Endodermal cell (in vitro differentiated cells): ENCODE data around the gene TCF12. TPM values are rescaled to one million over a fixed set of nuclear protein-coding genes. Genes with fewer than 3 reads are reported as not detected.
"Not testable (repeated sequence)": the region's sequence is repeated elsewhere in the genome, so short reads cannot be mapped to it uniquely, and the experiment has no call there.

Experiments
- DNase-seq: peaks from one replicate; pipeline ENCODE4 v3.0.0-alpha.2; 2017
- H3K27ac ChIP-seq: 2 replicates; pipeline ENCODE4 v1.5.1; 2013; ENCODE audit warnings: mild to moderate bottlenecking, low read depth, low read length, moderate library complexity
- H3K27me3 ChIP-seq: 2 replicates; pipeline ENCODE4 v1.6.1; 2013; ENCODE audit warnings: mild to moderate bottlenecking, low read length, moderate library complexity; ENCODE audit not compliant: insufficient read depth, control insufficient read depth, poor library complexity, severe bottlenecking
- H3K36me3 ChIP-seq: 2 replicates; pipeline ENCODE4 v1.7.0; 2013; ENCODE audit warnings: mild to moderate bottlenecking, low read length, moderate library complexity; ENCODE audit not compliant: control insufficient read depth, insufficient read depth
- H3K4me1 ChIP-seq: one replicate; pipeline ENCODE4 v1.7.0; 2013; ENCODE audit warnings: low read length; ENCODE audit not compliant: control insufficient read depth, insufficient read depth
- H3K4me3 ChIP-seq: 2 replicates; pipeline ENCODE4 v1.5.1; 2013; ENCODE audit warnings: mild to moderate bottlenecking, low read length, moderate library complexity
- H3K9ac ChIP-seq: 2 replicates; pipeline ENCODE4 v1.6.1; 2013; ENCODE audit warnings: mild to moderate bottlenecking, low read length, moderate library complexity; ENCODE audit not compliant: poor library complexity, severe bottlenecking; ENCODE audit errors: extremely low read depth
- H3K9me3 ChIP-seq: 2 replicates; pipeline ENCODE4 v1.6.1; 2013; ENCODE audit warnings: mild to moderate bottlenecking, low read length, moderate library complexity; ENCODE audit not compliant: control insufficient read depth
- H3K27ac Mint-ChIP-seq: 2 replicates; pipeline ENCODE4 v1.8.0; 2020; ENCODE audit warnings: mixed read lengths
- H3K27me3 Mint-ChIP-seq: 2 replicates; pipeline ENCODE4 v1.8.0; 2021; ENCODE audit warnings: mild to moderate bottlenecking, mixed read lengths; ENCODE audit not compliant: insufficient read depth
- H3K36me3 Mint-ChIP-seq: 2 replicates; pipeline ENCODE4 v1.8.0; 2020; ENCODE audit warnings: low read depth, mixed read lengths
- H3K4me1 Mint-ChIP-seq: 2 replicates; pipeline ENCODE4 v1.8.0; 2020; ENCODE audit warnings: mixed read lengths
- H3K4me3 Mint-ChIP-seq: 2 replicates; pipeline ENCODE4 v1.8.0; 2020; ENCODE audit warnings: mild to moderate bottlenecking, moderate library complexity, mixed read lengths
- H3K9me3 Mint-ChIP-seq: 2 replicates; pipeline ENCODE4 v1.8.0; 2020; ENCODE audit warnings: mild to moderate bottlenecking, mixed read lengths
- WGBS, 2 experiments: methylation state at CpG; one replicate each; pipeline versions ENCODE4 v1.1.5 to v1.1.7; 2013; ENCODE audit warnings: missing lambda C conversion rate in 2 of 2, mixed read lengths in 1 of 2; ENCODE audit not compliant: insufficient coverage in 1 of 2, insufficient read length in 1 of 2; 5-methylcytosine and 5-hydroxymethylcytosine counted together
- total RNA-seq, 2 donors: library from RNA; stranded (reverse); fragmentation: NEBNext Ultra II Directional in 1 of 2; extraction: Animal tissue kit (Norgen Biotek cat#: 25700) in 1 of 2; gene quantifications; 2 replicates in 1 of 2; 3 replicates in 1 of 2; pipeline ENCODE4 v1.2.1, GENCODE V29; 2021
- TF ChIP-seq, protein P1 (sequence below): fragments of 200-600 bp; sonication (generic); conservative IDR thresholded peaks from 2 replicates; pipeline ENCODE4 v1.5.0; 2021; ENCODE audit warnings: antibody characterized with exemption, mild to moderate bottlenecking

TCF12 gene
- total RNA-seq, 2 donors from 2014 or later, result 103 to 121 TPM

DNA sequence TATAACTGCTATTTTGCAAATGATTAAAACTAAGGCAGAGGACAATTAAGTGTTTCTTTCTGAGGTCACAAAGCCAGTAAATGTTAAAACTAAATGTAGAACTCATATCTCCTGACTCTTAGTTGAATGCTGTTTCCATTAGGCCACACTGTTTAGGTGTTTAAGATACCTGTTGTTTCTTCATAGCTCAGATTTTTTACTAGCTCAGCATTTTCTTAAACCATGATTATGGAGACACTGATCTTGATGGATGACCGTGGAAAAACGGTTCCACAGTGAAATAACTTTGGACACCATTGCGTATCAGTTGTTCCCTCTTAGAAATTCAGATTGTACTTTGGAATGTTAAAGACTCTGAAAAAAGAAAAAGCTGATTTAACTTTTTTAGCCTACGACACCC lies 177.5 kb downstream of the TCF12 start:
- H3K9ac ChIP-seq, result no peak overlapping the region
- no peaks in the 10 kb centered on the region for H3K27me3 ChIP-seq
- H3K9me3 ChIP-seq, result no peaks in the 10 kb centered on the region
- no peak overlapping the region for H3K4me3 ChIP-seq
- H3K9me3 Mint-ChIP-seq, result no peaks in the 10 kb centered on the region
- no peak overlapping the region for H3K27ac Mint-ChIP-seq
- no peak overlapping the region for H3K27ac ChIP-seq
- no peaks in the 10 kb centered on the region for H3K4me1 Mint-ChIP-seq
- peaks cover 8% of the 10 kb centered on the region for H3K36me3 Mint-ChIP-seq
- DNase-seq, result no peak
- peaks cover 35% of the 10 kb centered on the region for H3K36me3 ChIP-seq
- H3K27me3 Mint-ChIP-seq, result no peaks in the 10 kb centered on the region
- H3K4me3 Mint-ChIP-seq, result no peak overlapping the region
- TF ChIP-seq, protein P1, sequence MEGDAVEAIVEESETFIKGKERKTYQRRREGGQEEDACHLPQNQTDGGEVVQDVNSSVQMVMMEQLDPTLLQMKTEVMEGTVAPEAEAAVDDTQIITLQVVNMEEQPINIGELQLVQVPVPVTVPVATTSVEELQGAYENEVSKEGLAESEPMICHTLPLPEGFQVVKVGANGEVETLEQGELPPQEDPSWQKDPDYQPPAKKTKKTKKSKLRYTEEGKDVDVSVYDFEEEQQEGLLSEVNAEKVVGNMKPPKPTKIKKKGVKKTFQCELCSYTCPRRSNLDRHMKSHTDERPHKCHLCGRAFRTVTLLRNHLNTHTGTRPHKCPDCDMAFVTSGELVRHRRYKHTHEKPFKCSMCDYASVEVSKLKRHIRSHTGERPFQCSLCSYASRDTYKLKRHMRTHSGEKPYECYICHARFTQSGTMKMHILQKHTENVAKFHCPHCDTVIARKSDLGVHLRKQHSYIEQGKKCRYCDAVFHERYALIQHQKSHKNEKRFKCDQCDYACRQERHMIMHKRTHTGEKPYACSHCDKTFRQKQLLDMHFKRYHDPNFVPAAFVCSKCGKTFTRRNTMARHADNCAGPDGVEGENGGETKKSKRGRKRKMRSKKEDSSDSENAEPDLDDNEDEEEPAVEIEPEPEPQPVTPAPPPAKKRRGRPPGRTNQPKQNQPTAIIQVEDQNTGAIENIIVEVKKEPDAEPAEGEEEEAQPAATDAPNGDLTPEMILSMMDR, result no peak
- no peaks in the 10 kb centered on the region for H3K4me1 ChIP-seq
- WGBS, 2 experiments, result 91 to 98% methylated on average over 3 to 4 of the region's 4 CpGs

DNA sequence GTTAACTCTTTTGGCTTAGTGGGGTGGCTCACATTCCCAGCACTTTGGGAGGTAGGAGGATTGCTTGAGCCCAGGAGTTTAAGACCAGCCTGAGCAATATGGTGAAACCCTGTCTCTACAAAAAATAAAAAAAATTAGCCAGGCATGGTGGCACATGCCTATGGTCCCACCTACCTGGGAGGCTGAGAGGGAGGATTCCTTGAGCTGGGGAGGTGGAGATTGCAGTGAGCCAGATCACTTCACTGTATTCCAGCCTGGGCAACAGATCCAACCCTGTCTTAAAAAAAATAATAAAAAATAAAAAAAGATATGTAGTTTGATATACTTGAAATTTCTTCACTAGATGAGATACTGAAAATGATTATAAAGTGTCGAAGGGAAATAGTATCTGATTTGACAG lies 178.8 kb downstream of the TCF12 start:
- no peaks in the 10 kb centered on the region for H3K4me1 Mint-ChIP-seq
- H3K9me3 Mint-ChIP-seq, result no peaks in the 10 kb centered on the region
- WGBS, 2 experiments, result 100% methylated on average over 1 of the region's 1 CpG; no CpG with 5 or more reads in 1 of the 2 experiments
- H3K27ac Mint-ChIP-seq, result no peak overlapping the region
- Histone ChIP-seq H3K4me3 (no peak overlapping the region), H3K9me3 (no peaks in the 10 kb centered on the region), H3K36me3 (peaks cover 29% of the 10 kb centered on the region), H3K27me3 (no peaks in the 10 kb centered on the region), H3K27ac (no peak overlapping the region), H3K4me1 (no peaks in the 10 kb centered on the region), H3K9ac (no peak overlapping the region)
- DNase-seq, result no peak
- H3K4me3 Mint-ChIP-seq, result no peak overlapping the region
- TF ChIP-seq, protein P1, result no peak
- H3K27me3 Mint-ChIP-seq, result no peaks in the 10 kb centered on the region
- H3K36me3 Mint-ChIP-seq, result peaks cover 9% of the 10 kb centered on the region

DNA sequence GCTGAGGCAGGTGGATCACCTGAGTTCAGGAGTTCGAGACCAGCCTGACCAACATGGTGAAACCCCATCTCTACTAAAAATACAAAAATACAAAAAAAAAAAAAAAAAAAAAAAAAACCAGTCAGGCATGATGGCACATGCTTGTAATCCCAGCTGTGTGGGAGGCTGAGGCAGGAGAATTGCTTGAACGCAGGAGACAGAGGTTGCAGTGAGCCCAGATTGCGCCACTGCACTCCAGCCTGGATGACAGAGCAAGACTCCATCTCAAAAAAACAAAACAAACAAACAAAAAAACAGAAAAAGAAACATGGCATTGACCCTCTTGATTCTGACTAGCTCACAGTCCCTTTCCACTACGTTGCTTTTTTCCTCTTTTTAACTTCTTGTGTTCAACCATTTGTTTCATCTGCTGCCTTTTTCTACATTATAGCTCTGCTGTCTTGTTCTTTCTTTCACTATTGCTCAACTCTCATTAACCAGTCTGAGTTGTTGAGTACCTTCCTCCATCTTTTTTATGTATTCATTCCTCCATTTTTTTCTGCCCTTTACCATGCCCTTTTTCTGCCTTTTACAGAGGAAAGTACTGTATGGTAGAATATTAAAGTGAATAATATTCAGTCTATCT lies 179.6 kb downstream of the TCF12 start:
- H3K4me1 Mint-ChIP-seq, H3K36me3 Mint-ChIP-seq, H3K9me3 ChIP-seq, H3K27me3 Mint-ChIP-seq, H3K27me3 ChIP-seq, H3K4me1 ChIP-seq, H3K9me3 Mint-ChIP-seq, H3K27ac ChIP-seq, H3K9ac ChIP-seq, H3K4me3 ChIP-seq, DNase-seq, H3K4me3 Mint-ChIP-seq: not testable (repeated sequence)
- H3K27ac Mint-ChIP-seq, result peak overlapping the region; percentile 12
- H3K36me3 ChIP-seq, result peaks cover 22% of the 10 kb centered on the region
- WGBS, 2 experiments, result 90 to 92% methylated on average over 3 to 4 of the region's 4 CpGs

DNA sequence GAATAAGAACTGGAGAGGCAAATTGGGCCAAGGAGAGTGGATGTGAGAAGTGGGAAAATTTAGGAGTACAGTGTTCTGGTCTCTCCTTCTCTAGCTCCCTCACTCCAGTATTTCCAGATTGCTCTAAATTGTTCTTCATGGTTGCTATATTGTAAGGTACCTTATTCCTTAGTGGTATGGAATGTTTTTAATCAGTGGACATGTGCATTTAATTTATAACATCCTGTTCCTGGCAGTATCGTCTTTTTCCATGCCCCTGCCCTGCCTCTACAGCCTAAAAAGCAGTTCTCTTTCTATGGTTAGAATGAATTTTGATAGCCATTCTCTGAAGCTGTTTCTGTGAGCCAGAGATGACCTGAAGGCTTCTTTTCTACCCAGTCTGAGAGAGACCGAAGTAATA lies 180.5 kb downstream of the TCF12 start:
- peaks cover 15% of the 10 kb centered on the region for H3K36me3 ChIP-seq
- Mint-ChIP-seq H3K4me3 (no peak overlapping the region), H3K27ac (peak overlapping the region; percentile 10), H3K9me3 (no peaks in the 10 kb centered on the region), H3K27me3 (no peaks in the 10 kb centered on the region), H3K4me1 (no peaks in the 10 kb centered on the region), H3K36me3 (peaks cover 2% of the 10 kb centered on the region)
- TF ChIP-seq, protein P1, result no peak
- no peak overlapping the region for H3K9ac ChIP-seq
- H3K9me3 ChIP-seq, result no peaks in the 10 kb centered on the region
- 89 to 94% methylated on average over 1 to 2 of the region's 2 CpGs for whole genome bisulfite sequencing, 2 experiments
- DNase-seq, result no peak
- H3K4me3 ChIP-seq, result no peak overlapping the region
- no peaks in the 10 kb centered on the region for H3K4me1 ChIP-seq
- H3K27me3 ChIP-seq, result no peaks in the 10 kb centered on the region
- no peak overlapping the region for H3K27ac ChIP-seq
